ENCODE data around the gene UNC13B.

DNA sequence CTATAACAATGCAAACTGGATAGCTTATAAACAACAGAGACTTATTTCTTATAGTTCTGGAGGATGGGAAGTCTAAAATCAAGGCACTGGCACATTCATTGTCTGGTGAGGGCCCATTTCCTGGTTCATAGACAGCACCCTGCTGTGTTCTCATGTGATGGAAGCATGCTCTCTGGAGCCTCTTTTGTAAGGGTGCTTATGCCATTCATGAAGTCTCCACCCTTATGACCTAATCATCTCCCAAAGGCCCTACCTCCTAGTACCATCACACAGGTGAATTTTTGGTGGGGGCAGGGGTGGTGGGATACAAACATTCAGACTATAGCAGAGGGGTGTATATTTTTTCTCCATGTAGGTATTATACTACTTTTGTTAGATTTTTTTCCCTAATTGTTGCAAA lies 92.4 kb downstream of the UNC13B start:
- TF ChIP-seq ZBTB21 (tag by site-specific recombination; IDR thresholded peaks at IDR 0.05) (no peak), ZNF426 (tag by site-specific recombination; IDR thresholded peaks at IDR 0.05) (no peak), GFI1B (tag by site-specific recombination; IDR thresholded peaks at IDR 0.05) (no peak)
